Measurements from ENCODE around the gene NUDT4B. TPM values are rescaled to one million over a fixed set of nuclear protein-coding genes. Genes with fewer than 3 reads are reported as not detected.
"Not testable (repeated sequence)": the region's sequence is repeated elsewhere in the genome, so short reads cannot be mapped to it uniquely, and the experiment has no call there.

NUDT4B gene
- polyA plus RNA-seq, 3 donors, result 7.7 to 17.4 (median 8.4) TPM

- H3K9ac ChIP-seq (ENCODE audit: insufficient read depth, low read length, poor library complexity, severe bottlenecking); DNase-seq; H3K27ac Mint-ChIP-seq; H3K27ac ChIP-seq (ENCODE audit: low read depth in 1 of 2, low read length in 2 of 2); H3K4me1 ChIP-seq (ENCODE audit: control insufficient read depth in 1 of 2, insufficient read depth in 2 of 2, low read length in 2 of 2); H3K36me3 Mint-ChIP-seq; H3K4me3 ChIP-seq (replicated peaks in 1 of 3; ENCODE audit: low read depth in 2 of 3, low read length in 3 of 3); H2AFZ ChIP-seq (ENCODE audit: insufficient read depth, low read depth, low read length, poor library complexity, severe bottlenecking); H3K27me3 ChIP-seq (ENCODE audit: control insufficient read depth in 2 of 2, insufficient read depth in 2 of 2, low read length in 2 of 2); H4K20me1 ChIP-seq (ENCODE audit: insufficient read depth, low read length); H3K4me3 Mint-ChIP-seq; H3K4me2 ChIP-seq (replicated peaks; ENCODE audit: extremely low read depth, low read length, poor library complexity, severe bottlenecking); H3K27me3 Mint-ChIP-seq (ENCODE audit: low read depth in 3 of 3); H3K9me3 Mint-ChIP-seq; intact Hi-C loops (cut with micrococcal nuclease); H3K9me3 ChIP-seq (replicated peaks in 1 of 2; ENCODE audit: control insufficient read depth in 1 of 2, insufficient read depth in 1 of 2, low read length in 2 of 2); H3K4me1 Mint-ChIP-seq; H3K79me2 ChIP-seq (ENCODE audit: insufficient read depth, low read length); H3K36me3 ChIP-seq (replicated peaks in 1 of 2; ENCODE audit: control insufficient read depth in 1 of 2, insufficient read depth in 2 of 2, low read length in 2 of 2): not testable (repeated sequence)
- no CpG with 5 or more reads among the region's 2 CpGs for WGBS (ENCODE audit: insufficient coverage)
Observed at GRCh38 chr1:148775263-148775662, 26.7 kb downstream of the NUDT4B start.

GRCh38 chr1:148777649-148778048 lies 29.1 kb downstream of the NUDT4B start:
- H3K9me3 Mint-ChIP-seq; H3K36me3 ChIP-seq (replicated peaks in 1 of 2; ENCODE audit: control insufficient read depth in 1 of 2, insufficient read depth in 2 of 2, low read length in 2 of 2); H3K27ac Mint-ChIP-seq; H3K4me3 ChIP-seq (replicated peaks in 1 of 3; ENCODE audit: low read depth in 2 of 3, low read length in 3 of 3); H3K27me3 Mint-ChIP-seq (ENCODE audit: low read depth in 3 of 3); H3K27ac ChIP-seq (ENCODE audit: low read depth in 1 of 2, low read length in 2 of 2); H3K79me2 ChIP-seq (ENCODE audit: insufficient read depth, low read length); H3K27me3 ChIP-seq (ENCODE audit: control insufficient read depth in 2 of 2, insufficient read depth in 2 of 2, low read length in 2 of 2); H3K4me2 ChIP-seq (replicated peaks; ENCODE audit: extremely low read depth, low read length, poor library complexity, severe bottlenecking); H2AFZ ChIP-seq (ENCODE audit: insufficient read depth, low read depth, low read length, poor library complexity, severe bottlenecking); H3K36me3 Mint-ChIP-seq; DNase-seq; intact Hi-C loops (cut with micrococcal nuclease); H3K9me3 ChIP-seq (replicated peaks in 1 of 2; ENCODE audit: control insufficient read depth in 1 of 2, insufficient read depth in 1 of 2, low read length in 2 of 2); H4K20me1 ChIP-seq (ENCODE audit: insufficient read depth, low read length); H3K4me1 Mint-ChIP-seq; H3K4me3 Mint-ChIP-seq; H3K4me1 ChIP-seq (ENCODE audit: control insufficient read depth in 1 of 2, insufficient read depth in 2 of 2, low read length in 2 of 2); H3K9ac ChIP-seq (ENCODE audit: insufficient read depth, low read length, poor library complexity, severe bottlenecking): not testable (repeated sequence)
- WGBS (ENCODE audit: insufficient coverage), result no CpG with 5 or more reads among the region's 1 CpG

GRCh38 chr1:148780404-148780803 lies 31.8 kb downstream of the NUDT4B start:
- H3K36me3 ChIP-seq (replicated peaks in 1 of 2; ENCODE audit: control insufficient read depth in 1 of 2, insufficient read depth in 2 of 2, low read length in 2 of 2); H3K4me1 ChIP-seq (ENCODE audit: control insufficient read depth in 1 of 2, insufficient read depth in 2 of 2, low read length in 2 of 2); H3K9me3 ChIP-seq (replicated peaks in 1 of 2; ENCODE audit: control insufficient read depth in 1 of 2, insufficient read depth in 1 of 2, low read length in 2 of 2); H3K4me2 ChIP-seq (replicated peaks; ENCODE audit: extremely low read depth, low read length, poor library complexity, severe bottlenecking); H3K27me3 ChIP-seq (ENCODE audit: control insufficient read depth in 2 of 2, insufficient read depth in 2 of 2, low read length in 2 of 2); H3K27ac ChIP-seq (ENCODE audit: low read depth in 1 of 2, low read length in 2 of 2); H3K4me3 ChIP-seq (replicated peaks in 1 of 3; ENCODE audit: low read depth in 2 of 3, low read length in 3 of 3); DNase-seq; H3K9ac ChIP-seq (ENCODE audit: insufficient read depth, low read length, poor library complexity, severe bottlenecking); H3K9me3 Mint-ChIP-seq; H2AFZ ChIP-seq (ENCODE audit: insufficient read depth, low read depth, low read length, poor library complexity, severe bottlenecking); H3K4me1 Mint-ChIP-seq; H3K27ac Mint-ChIP-seq; intact Hi-C loops (cut with micrococcal nuclease); H4K20me1 ChIP-seq (ENCODE audit: insufficient read depth, low read length); H3K4me3 Mint-ChIP-seq; H3K36me3 Mint-ChIP-seq; H3K79me2 ChIP-seq (ENCODE audit: insufficient read depth, low read length); H3K27me3 Mint-ChIP-seq (ENCODE audit: low read depth in 3 of 3): not testable (repeated sequence)
- no CpG with 5 or more reads among the region's 1 CpG for WGBS (ENCODE audit: insufficient coverage)

- H3K9ac ChIP-seq (ENCODE audit: insufficient read depth, low read length, poor library complexity, severe bottlenecking); H3K27me3 ChIP-seq (ENCODE audit: control insufficient read depth in 2 of 2, insufficient read depth in 2 of 2, low read length in 2 of 2); H3K36me3 Mint-ChIP-seq; H3K9me3 Mint-ChIP-seq; H3K4me3 Mint-ChIP-seq; H3K79me2 ChIP-seq (ENCODE audit: insufficient read depth, low read length); H3K27me3 Mint-ChIP-seq (ENCODE audit: low read depth in 3 of 3); H2AFZ ChIP-seq (ENCODE audit: insufficient read depth, low read depth, low read length, poor library complexity, severe bottlenecking); H3K4me1 ChIP-seq (ENCODE audit: control insufficient read depth in 1 of 2, insufficient read depth in 2 of 2, low read length in 2 of 2); H3K9me3 ChIP-seq (replicated peaks in 1 of 2; ENCODE audit: control insufficient read depth in 1 of 2, insufficient read depth in 1 of 2, low read length in 2 of 2); H3K27ac ChIP-seq (ENCODE audit: low read depth in 1 of 2, low read length in 2 of 2); H3K4me3 ChIP-seq (replicated peaks in 1 of 3; ENCODE audit: low read depth in 2 of 3, low read length in 3 of 3); DNase-seq; H4K20me1 ChIP-seq (ENCODE audit: insufficient read depth, low read length); H3K36me3 ChIP-seq (replicated peaks in 1 of 2; ENCODE audit: control insufficient read depth in 1 of 2, insufficient read depth in 2 of 2, low read length in 2 of 2); intact Hi-C loops (cut with micrococcal nuclease); H3K4me2 ChIP-seq (replicated peaks; ENCODE audit: extremely low read depth, low read length, poor library complexity, severe bottlenecking); H3K27ac Mint-ChIP-seq; H3K4me1 Mint-ChIP-seq: not testable (repeated sequence)
- WGBS (ENCODE audit: insufficient coverage), result no CpG with 5 or more reads among the region's 23 CpGs
Observed at GRCh38 chr1:148791543-148792099, 43.0 kb downstream of the NUDT4B start.

All from CD14-positive monocyte (primary cell).